ENCODE measurements around the gene IFITM1. TPM values are rescaled to one million over a fixed set of nuclear protein-coding genes. Genes with fewer than 3 reads are reported as not detected.

The IFITM1 gene
- polyA plus RNA-seq, 3 donors from 2014 or later: 2,792 to 4,533 (median 3,562) TPM

- peaks cover 46 to 57% of the 10 kb centered on the region in 2 donors for H3K4me1 Mint-ChIP-seq
- H3K27me3 Mint-ChIP-seq (ENCODE audit: low read depth in 3 of 3): peaks cover 10 to 20% (median 10%) of the 10 kb centered on the region in 3 donors
- no peaks in the 10 kb centered on the region for H3K9me3 Mint-ChIP-seq
- H3K27ac Mint-ChIP-seq: peak overlapping the region in 3 of 6 donors; percentile 34 to 81 (median 80)
- H3K36me3 Mint-ChIP-seq: peaks cover 4 to 9% (median 4%) of the 10 kb centered on the region in 3 donors
- no peak for DNase-seq
- peak overlapping the region; percentile 38 to 75 (median 70) for H3K4me3 Mint-ChIP-seq
Measured at GRCh38 chr11:279040-279965, 34.5 kb upstream of the IFITM1 start.

- H3K27ac Mint-ChIP-seq: no peak overlapping the region
Measured at GRCh38 chr11:279966-280705, 33.7 kb upstream of the IFITM1 start.

GRCh38 chr11:280706-281485, 32.9 kb upstream of the IFITM1 start:
- peaks cover 4 to 9% (median 4%) of the 10 kb centered on the region in 3 donors for H3K36me3 Mint-ChIP-seq
- peaks cover 46 to 57% of the 10 kb centered on the region in 2 donors for H3K4me1 Mint-ChIP-seq
- peak; percentile 35 to 56 (median 52) for DNase-seq
- H3K9me3 Mint-ChIP-seq: no peaks in the 10 kb centered on the region
- peak overlapping the region; percentile 79 to 86 (median 82) for H3K4me3 Mint-ChIP-seq
- peaks cover 10 to 20% (median 14%) of the 10 kb centered on the region in 3 donors for H3K27me3 Mint-ChIP-seq (ENCODE audit: low read depth in 3 of 3)
- peak overlapping the region in 3 of 6 donors; percentile 36 to 76 (median 66) for H3K27ac Mint-ChIP-seq

More at GRCh38 chr11:279966-280705, 33.7 kb upstream of the IFITM1 start:
- H3K4me3 Mint-ChIP-seq: peak overlapping the region; percentile 75 to 85 (median 82)
- no peaks in the 10 kb centered on the region for H3K9me3 Mint-ChIP-seq
- H3K36me3 Mint-ChIP-seq: peaks cover 4 to 9% (median 4%) of the 10 kb centered on the region in 3 donors
- peaks cover 46 to 57% of the 10 kb centered on the region in 2 donors for H3K4me1 Mint-ChIP-seq
- peak; percentile 26 to 43 (median 35) for DNase-seq
- H3K27me3 Mint-ChIP-seq (ENCODE audit: low read depth in 3 of 3): peaks cover 10 to 20% (median 10%) of the 10 kb centered on the region in 3 donors

- Mint-ChIP-seq H3K9me3 (no peaks in the 10 kb centered on the region), H3K4me1 (peaks cover 45 to 54% of the 10 kb centered on the region in 2 donors), H3K27me3 (ENCODE audit: low read depth in 3 of 3) (peaks cover 11 to 21% (median 14%) of the 10 kb centered on the region in 3 donors), H3K27ac (peak overlapping the region in 2 of 6 donors; percentile 36 to 53), H3K36me3 (peaks cover 4 to 9% (median 4%) of the 10 kb centered on the region in 3 donors), H3K4me3 (peak overlapping the region; percentile 79 to 86 (median 82))
- DNase-seq: no peak
Measured at GRCh38 chr11:281486-282161, 32.2 kb upstream of the IFITM1 start.

GRCh38 chr11:282171-282570, 31.7 kb upstream of the IFITM1 start:
- Mint-ChIP-seq H3K4me1 (peaks cover 47 to 54% of the 10 kb centered on the region in 2 donors), H3K27ac (peak overlapping the region in 2 of 6 donors; percentile 29 to 30), H3K9me3 (no peaks in the 10 kb centered on the region), H3K36me3 (peaks cover 4 to 5% (median 4%) of the 10 kb centered on the region in 3 donors), H3K4me3 (peak overlapping the region; percentile 63 to 86 (median 82)), H3K27me3 (ENCODE audit: low read depth in 3 of 3) (peaks cover 12 to 25% (median 14%) of the 10 kb centered on the region in 3 donors)
- no peak for DNase-seq

- Mint-ChIP-seq H3K9me3 (no peaks in the 10 kb centered on the region), H3K4me1 (peaks cover 43 to 51% of the 10 kb centered on the region in 2 donors), H3K4me3 (peak overlapping the region; percentile 43 to 86 (median 66)), H3K36me3 (peaks cover 4 to 5% (median 4%) of the 10 kb centered on the region in 3 donors), H3K27ac (peak overlapping the region in 3 of 6 donors; percentile 15 to 51 (median 30)), H3K27me3 (ENCODE audit: low read depth in 3 of 3) (peaks cover 12 to 22% (median 14%) of the 10 kb centered on the region in 3 donors)
- no peak for DNase-seq
Measured at GRCh38 chr11:282630-283360, 31.0 kb upstream of the IFITM1 start.

GRCh38 chr11:283405-284104, 30.3 kb upstream of the IFITM1 start:
- no peak for DNase-seq
- Mint-ChIP-seq H3K36me3 (peaks cover 4 to 5% (median 4%) of the 10 kb centered on the region in 3 donors), H3K27ac (peak overlapping the region in 2 of 6 donors; percentile 39 to 49), H3K4me3 (peak overlapping the region in 2 of 5 donors; percentile 32 to 55), H3K4me1 (peaks cover 44 to 49% of the 10 kb centered on the region in 2 donors), H3K9me3 (no peaks in the 10 kb centered on the region), H3K27me3 (ENCODE audit: low read depth in 3 of 3) (peaks cover 12 to 25% (median 16%) of the 10 kb centered on the region in 3 donors)

GRCh38 chr11:284105-285020, 29.5 kb upstream of the IFITM1 start:
- Mint-ChIP-seq H3K4me1 (peaks cover 42 to 47% of the 10 kb centered on the region in 2 donors), H3K27ac (no peak overlapping the region), H3K4me3 (no peak overlapping the region), H3K36me3 (peaks cover 4 to 5% (median 4%) of the 10 kb centered on the region in 3 donors), H3K9me3 (no peaks in the 10 kb centered on the region), H3K27me3 (ENCODE audit: low read depth in 3 of 3) (peaks cover 12 to 22% (median 16%) of the 10 kb centered on the region in 3 donors)
- DNase-seq: no peak

- Mint-ChIP-seq H3K4me3 (peak overlapping the region in 1 of 5 donors; percentile 38), H3K27me3 (ENCODE audit: low read depth in 3 of 3) (peaks cover 12 to 23% (median 16%) of the 10 kb centered on the region in 3 donors), H3K9me3 (no peaks in the 10 kb centered on the region), H3K36me3 (peaks cover 4 to 5% (median 4%) of the 10 kb centered on the region in 3 donors), H3K4me1 (peaks cover 49 to 53% of the 10 kb centered on the region in 2 donors), H3K27ac (no peak overlapping the region)
- no peak for DNase-seq
Measured at GRCh38 chr11:285021-285893, 28.6 kb upstream of the IFITM1 start.

GRCh38 chr11:285894-286220, 28.0 kb upstream of the IFITM1 start:
- peak overlapping the region in 1 of 6 donors; percentile 72 for H3K27ac Mint-ChIP-seq
- peak overlapping the region in 1 of 5 donors; percentile 38 for H3K4me3 Mint-ChIP-seq
- peaks cover 4 to 5% (median 4%) of the 10 kb centered on the region in 3 donors for H3K36me3 Mint-ChIP-seq
- peaks cover 10 to 21% (median 16%) of the 10 kb centered on the region in 3 donors for H3K27me3 Mint-ChIP-seq (ENCODE audit: low read depth in 3 of 3)
- peaks cover 51 to 56% of the 10 kb centered on the region in 2 donors for H3K4me1 Mint-ChIP-seq
- no peaks in the 10 kb centered on the region for H3K9me3 Mint-ChIP-seq
- DNase-seq: no peak

Measured in immature natural killer cell (primary cell).